Mucosa of descending colon (tissue), 3 donors: ENCODE results near the gene OBSCN. TPM values are rescaled to one million over a fixed set of nuclear protein-coding genes. Genes with fewer than 3 reads are reported as not detected.

Experiments
- ATAC-seq: fragments of 200-7000 bp; cut with Tn5 transposase; one replicate; pipeline ENCODE4 v1.9.1; 2020; ENCODE audit warnings: mild to moderate bottlenecking, moderate library complexity
- DNase-seq, 3 donors: peaks; one replicate each; pipeline ENCODE4 v3.0.0-alpha.2; 2020
- H3K36me3 ChIP-seq: fragments of 200-600 bp; one replicate; pipeline ENCODE4 v1.8.0; 2021; ENCODE audit warnings: low read depth, mild to moderate bottlenecking
- H3K4me1 ChIP-seq: fragments of 200-600 bp; one replicate; pipeline ENCODE4 v1.8.0; 2021; ENCODE audit warnings: low read depth, mild to moderate bottlenecking
- H3K4me3 ChIP-seq: fragments of 200-600 bp; one replicate; pipeline ENCODE4 v1.8.0; 2021; ENCODE audit warnings: mild to moderate bottlenecking
- H3K9me3 ChIP-seq: fragments of 200-600 bp; one replicate; pipeline ENCODE4 v1.8.0; 2021; ENCODE audit warnings: mild to moderate bottlenecking
- CTCF ChIP-seq: fragments of 200-600 bp; IDR thresholded peaks from one replicate; pipeline ENCODE4 v1.8.0; 2022; ENCODE audit warnings: antibody characterized with exemption, mild to moderate bottlenecking
- intact Hi-C, 2 donors: fragments of 100-400 bp; cut with DNase I in 1 of 2; cut with micrococcal nuclease in 1 of 2; formaldehyde crosslinking; loops; one replicate each; pipeline versions ENCODE4 v1.11.0 to v1.11.1; 2022; cut with DNase I, micrococcal nuclease
- total RNA-seq, 3 donors: library from RNA; stranded (reverse); fragmentation: NEBNext Ultra II Directional in 2 of 3; extraction: Animal tissue kit (Norgen Biotek cat#: 25700) in 2 of 3; gene quantifications; one replicate each; pipeline versions ENCODE4 v1.2.1 to v1.2.4, GENCODE V29; 2021 to 2023
- donor health status: DM: no; HTN: no; CAD: no; lungs with moderate emphysema.
- donor health status: DM: no; HTN: no; CAD: no.
- donor health status: DM: no; HTN: yes; CAD: no.

OBSCN gene
- total RNA-seq, 3 donors from 2014 or later: 4.2 to 30.9 (median 7.5) TPM

GRCh38 chr1:228411121-228411520, 203.3 kb downstream of the OBSCN start:
- intact Hi-C loops: no loop called here
- TF ChIP-seq CTCF: no peak
- Histone ChIP-seq H3K4me1 (peaks cover 5% of the 10 kb centered on the region), H3K9me3 (no peaks in the 10 kb centered on the region), H3K36me3 (no peaks in the 10 kb centered on the region), H3K4me3 (no peak overlapping the region)
- no peak for ATAC-seq
- DNase-seq: no peak

GRCh38 chr1:228411548-228412430, 203.9 kb downstream of the OBSCN start:
- ATAC-seq: no peak
- no peak for DNase-seq
- no peak for TF ChIP-seq CTCF
- Histone ChIP-seq H3K9me3 (no peaks in the 10 kb centered on the region), H3K4me3 (no peak overlapping the region), H3K4me1 (peaks cover 9% of the 10 kb centered on the region), H3K36me3 (no peaks in the 10 kb centered on the region)
- intact Hi-C loops: no loop called here

GRCh38 chr1:228413241-228414010, 205.6 kb downstream of the OBSCN start:
- Histone ChIP-seq H3K4me1 (peaks cover 9% of the 10 kb centered on the region), H3K36me3 (no peaks in the 10 kb centered on the region), H3K4me3 (no peak overlapping the region), H3K9me3 (no peaks in the 10 kb centered on the region)
- intact Hi-C loops: no loop called here
- DNase-seq: no peak
- TF ChIP-seq CTCF: no peak
- ATAC-seq: no peak

GRCh38 chr1:228414511-228415211, 206.8 kb downstream of the OBSCN start:
- no peak for TF ChIP-seq CTCF
- ATAC-seq (no peak), DNase-seq (no peak)
- H3K9me3 ChIP-seq: no peaks in the 10 kb centered on the region
- H3K4me1 ChIP-seq: peaks cover 9% of the 10 kb centered on the region
- H3K4me3 ChIP-seq: no peak overlapping the region
- intact Hi-C loops: no loop called here
- no peaks in the 10 kb centered on the region for H3K36me3 ChIP-seq

- DNase-seq: no peak
- intact Hi-C loops: no loop called here
- ATAC-seq: no peak
- Histone ChIP-seq H3K4me3 (no peak overlapping the region), H3K4me1 (peaks cover 9% of the 10 kb centered on the region), H3K9me3 (no peaks in the 10 kb centered on the region), H3K36me3 (no peaks in the 10 kb centered on the region)
- TF ChIP-seq CTCF: no peak
These were observed 207.4 kb downstream of the OBSCN start for GRCh38 chr1:228415221-228415620.
